ENCODE data around the gene BMP8B. TPM values are rescaled to one million over a fixed set of nuclear protein-coding genes. Genes with fewer than 3 reads are reported as not detected.

The BMP8B gene
- total and polyA plus RNA-seq, 2 of the 8 experiments (the other 6 are each of a cell fraction or from before 2014, with no cell fraction given): 0.37 to 0.50 TPM

DNA sequence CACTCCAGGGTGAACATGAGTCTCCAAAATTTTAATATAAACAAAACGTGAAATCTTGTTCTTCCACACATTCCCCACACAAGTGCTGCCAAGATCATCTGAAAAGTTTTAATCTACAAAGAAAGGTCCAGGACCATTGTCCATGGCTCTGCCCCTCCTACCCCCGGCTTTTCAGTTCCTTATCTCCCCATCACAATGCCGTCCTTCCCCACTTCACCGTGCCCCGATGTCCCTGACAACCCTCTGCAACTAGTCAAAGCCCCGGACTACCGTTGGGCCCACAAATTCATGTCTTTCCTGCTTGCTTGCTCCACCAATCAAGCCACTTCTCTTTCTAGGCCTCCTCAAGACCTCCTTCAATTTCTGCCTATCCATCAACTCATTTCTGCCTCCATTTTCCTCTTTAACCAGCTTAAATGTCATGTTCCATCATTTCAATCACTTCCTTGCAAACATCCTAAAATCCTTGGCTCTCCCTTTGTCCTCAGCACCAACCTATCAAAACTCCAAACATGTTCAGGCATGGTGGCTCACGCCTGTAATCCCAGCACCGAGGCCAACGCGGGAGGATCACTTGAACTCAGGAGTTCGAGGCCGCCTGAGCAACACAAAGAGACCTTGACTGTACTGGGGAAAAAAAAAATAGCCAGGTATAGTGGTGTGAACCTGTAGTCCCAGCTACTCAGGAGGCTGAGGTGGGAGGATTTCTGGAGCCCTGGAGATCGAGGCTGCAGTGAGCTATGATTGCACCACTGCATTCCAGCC, 14.0 kb upstream of the BMP8B start:
- no peak overlapping the region for H4K8ac ChIP-seq (ENCODE audit: extremely low read depth, insufficient read depth, low read length)
- TF ChIP-seq SIN3A (conservative IDR thresholded peaks at IDR 0.05 in 1 of 2, IDR thresholded peaks at IDR 0.05 in 1 of 2; ENCODE audit: low read depth in 1 of 2, low read length in 2 of 2) (no peak), POLR2A (IDR thresholded peaks at IDR 0.05; ENCODE audit: control extremely low read depth in 1 of 2, low read depth in 2 of 2, low read length in 2 of 2) (no peak)
- H3K27ac ChIP-seq (ENCODE audit: low read depth, low read length): no peak overlapping the region
- H3K9me3 ChIP-seq (ENCODE audit: insufficient read depth in 2 of 2, low read depth in 1 of 2, low read length in 1 of 2): peaks cover 0 to 4% of the 10 kb centered on the region in 2 experiments; a peak in 1 of 4 replicates
- no peaks in the 10 kb centered on the region for H3K79me2 ChIP-seq (ENCODE audit: control insufficient read depth in 1 of 2, insufficient read depth in 2 of 2, low read length in 2 of 2)
- no peak overlapping the region for H3K4me2 ChIP-seq (ENCODE audit: insufficient read depth in 1 of 2, low read depth in 2 of 2, low read length in 2 of 2)
- H3K23ac ChIP-seq (ENCODE audit: insufficient read length): no peak overlapping the region
- no peak overlapping the region for H2AK5ac ChIP-seq (ENCODE audit: low read depth, low read length)
- ChIA-PET POLR2A (ENCODE audit: partially characterized antibody) (no interaction called here), CTCF (ENCODE audit: partially characterized antibody) (interaction anchor here (0.7 to 1.5 kb wide), 3 partner anchors 14 to 171 kb away, joined by 3 to 4 read pairs (median 3); no protein-coding TSS in a partner anchor)
- H4K91ac ChIP-seq (replicated peaks; ENCODE audit: insufficient read length, low read length): no peak overlapping the region
- no peak overlapping the region for H2BK20ac ChIP-seq (ENCODE audit: low read length)
- H3K56ac ChIP-seq (replicated peaks; ENCODE audit: insufficient read length, low read depth, low read length): no peak overlapping the region
- no peak overlapping the region; the same call in 1 of the 2 replicates for H2AFZ ChIP-seq (ENCODE audit: low read length)
- H3K14ac ChIP-seq (ENCODE audit: insufficient read length): no peak overlapping the region
- no peak overlapping the region for H2BK15ac ChIP-seq (ENCODE audit: low read length)
- H2BK5ac ChIP-seq (ENCODE audit: low read depth, low read length): no peak overlapping the region
- 95% methylated on average over 14 of the region's 14 CpGs; no CpG with 5 or more reads in 1 of the 2 experiments for WGBS, 2 experiments (ENCODE audit: extremely low coverage in 1 of 2, insufficient coverage in 1 of 2, insufficient read length in 1 of 2, insufficient replicate concordance in 2 of 2, low coverage in 1 of 2, low lambda C conversion rate in 2 of 2, missing lambda C conversion rate in 1 of 2)
- no peaks in the 10 kb centered on the region for H3K36me3 ChIP-seq (ENCODE audit: control insufficient read depth in 2 of 4, insufficient read depth in 4 of 4, low read length in 3 of 4)
- no peaks in the 10 kb centered on the region for H3K23me2 ChIP-seq (ENCODE audit: low read depth, low read length)
- H4K5ac ChIP-seq (ENCODE audit: insufficient read length, low read depth, low read length): no peak overlapping the region
- no peak overlapping the region for H3K4ac ChIP-seq (replicated peaks; ENCODE audit: insufficient read length, low read depth, low read length)
- H2BK120ac ChIP-seq (replicated peaks; ENCODE audit: low read depth, low read length): no peak overlapping the region
- no peak for DNase-seq (ENCODE audit: low read depth in 1 of 2, low spot score in 2 of 2)
- H4K20me1 ChIP-seq (replicated peaks in 1 of 2; ENCODE audit: control insufficient read depth in 1 of 2, insufficient read depth in 2 of 2, low read length in 2 of 2): no peaks in the 10 kb centered on the region
- H3K79me1 ChIP-seq (ENCODE audit: low read depth, low read length): no peaks in the 10 kb centered on the region
- no peak overlapping the region for H2BK12ac ChIP-seq (ENCODE audit: low read depth, low read length)
- no peak overlapping the region for H3K9ac ChIP-seq (replicated peaks in 1 of 4; ENCODE audit: extremely low read depth in 1 of 4, low read depth in 3 of 4, low read length in 3 of 4)
- H3K4me3 ChIP-seq (ENCODE audit: extremely low read depth in 1 of 4, insufficient read depth in 2 of 4, low read depth in 3 of 4, low read length in 4 of 4): no peak overlapping the region
- H3K18ac ChIP-seq (ENCODE audit: extremely low read depth, low read length): no peak overlapping the region; the same call in 1 of the 2 replicates
- H3K4me1 ChIP-seq (replicated peaks in 1 of 4; ENCODE audit: control insufficient read depth in 3 of 4, insufficient read depth in 4 of 4, low read length in 3 of 4): peaks cover 0 to 3% (median 0%) of the 10 kb centered on the region in 4 experiments; a peak in 2 of 7 replicates
- H3K27me3 ChIP-seq (replicated peaks in 1 of 4; ENCODE audit: control insufficient read depth in 3 of 4, extremely low read depth in 1 of 4, insufficient read depth in 3 of 4, low read length in 3 of 4): no peaks in the 10 kb centered on the region; a peak in 1 of 7 replicates
- no peak for FAIRE-seq
